NCI-H1105 (cell line): Measurements from ENCODE around the gene FARS2.

Experiments
- DNase-seq: peaks from one replicate; lab custom pipeline; 2025; lab: John Stamatoyannopoulos, UW

FARS2 gene

DNA sequence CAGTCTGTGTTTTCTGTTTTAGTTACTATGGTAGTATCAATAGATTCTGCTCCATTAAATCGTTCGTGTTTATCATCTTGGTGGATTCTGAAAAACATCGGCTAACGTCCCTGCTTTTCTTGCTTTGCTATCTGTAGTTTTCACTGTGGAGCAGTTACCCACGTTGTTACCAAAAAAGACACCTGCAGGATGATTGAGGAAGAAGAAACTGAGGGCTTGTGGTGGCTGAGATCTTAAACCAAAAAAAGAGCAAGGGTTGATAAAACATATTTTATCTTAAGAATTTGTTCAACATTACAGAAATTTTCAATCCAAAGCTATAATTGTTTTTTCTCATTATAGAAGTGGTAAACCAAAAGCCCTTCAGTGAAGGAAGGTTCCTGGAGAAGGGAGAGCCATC lies 166.3 kb downstream of the FARS2 start:
- no peak for DNase-seq

DNA sequence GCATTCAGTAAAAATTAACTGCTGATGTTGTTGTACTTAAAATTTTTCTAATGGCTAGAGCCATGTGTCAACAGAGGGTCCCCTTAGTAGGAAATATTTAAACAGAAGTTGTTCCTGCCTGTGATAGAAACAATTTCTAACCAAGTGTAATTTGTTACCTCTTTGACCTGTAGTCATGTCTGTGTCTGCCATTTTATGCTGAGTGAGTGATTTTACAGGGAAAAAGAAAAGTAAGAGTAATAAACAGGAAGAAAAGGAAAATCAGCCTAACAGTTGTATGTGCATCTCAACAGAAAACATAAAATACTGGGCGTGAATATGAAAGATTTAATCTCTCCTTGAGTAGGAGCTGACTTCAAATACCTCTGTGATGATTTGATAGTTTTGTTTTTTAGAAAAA lies 172.0 kb downstream of the FARS2 start:
- DNase-seq: no peak

DNA sequence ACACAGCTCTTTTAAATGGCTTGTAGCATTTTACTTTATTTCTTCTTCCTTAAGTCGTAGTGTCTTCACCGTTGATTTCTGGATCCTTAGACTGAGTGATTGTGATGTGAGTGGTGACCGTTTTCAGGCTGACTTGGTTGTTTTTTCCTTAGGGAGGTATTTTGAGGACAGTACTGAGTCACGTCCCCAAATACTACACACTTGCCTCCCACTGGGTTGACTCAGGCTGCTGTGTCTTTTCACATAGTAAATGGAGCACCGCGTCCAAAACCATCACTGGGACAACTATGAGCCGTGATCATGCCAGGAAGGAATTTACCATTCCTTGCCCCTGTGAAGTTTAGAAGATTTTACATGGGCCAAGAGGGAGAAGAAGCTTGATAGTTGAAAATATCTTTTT lies 174.1 kb downstream of the FARS2 start:
- no peak for DNase-seq

DNA sequence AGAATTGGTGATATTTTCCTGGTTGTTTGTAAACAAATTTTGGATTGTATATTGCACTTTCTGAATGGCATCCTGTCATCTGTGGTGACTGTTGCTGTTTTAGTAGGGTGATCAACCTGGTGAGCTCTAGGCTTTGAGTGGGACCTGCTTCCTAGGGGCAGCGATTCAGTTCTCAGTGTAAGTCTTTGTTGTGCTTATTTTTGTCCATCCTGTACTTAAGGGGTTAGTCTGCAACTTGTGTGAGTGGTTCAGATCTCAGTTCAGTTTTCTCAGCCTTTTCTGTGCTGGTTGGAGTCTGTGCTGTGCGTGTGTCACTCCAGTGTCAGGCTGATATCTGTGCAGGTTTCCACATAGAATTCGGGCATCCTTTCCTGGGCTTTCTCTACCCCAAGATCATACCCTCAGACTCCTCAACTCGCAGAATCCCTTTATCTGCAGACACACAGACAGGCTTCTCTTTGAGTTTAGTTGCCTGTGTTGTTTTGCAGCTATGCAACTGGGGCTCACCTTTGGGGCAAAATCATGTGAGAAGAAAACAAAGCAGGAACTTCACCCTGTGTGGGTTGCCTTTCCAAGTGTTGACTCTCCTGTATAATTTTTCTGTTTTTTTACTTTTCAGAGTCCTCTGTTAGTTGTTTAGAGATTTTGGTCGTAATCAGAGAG lies 177.7 kb downstream of the FARS2 start:
- DNase-seq: no peak

GRCh38 chr6:5439749-5440148 lies 178.4 kb downstream of the FARS2 start:
- DNase-seq: no peak

DNA sequence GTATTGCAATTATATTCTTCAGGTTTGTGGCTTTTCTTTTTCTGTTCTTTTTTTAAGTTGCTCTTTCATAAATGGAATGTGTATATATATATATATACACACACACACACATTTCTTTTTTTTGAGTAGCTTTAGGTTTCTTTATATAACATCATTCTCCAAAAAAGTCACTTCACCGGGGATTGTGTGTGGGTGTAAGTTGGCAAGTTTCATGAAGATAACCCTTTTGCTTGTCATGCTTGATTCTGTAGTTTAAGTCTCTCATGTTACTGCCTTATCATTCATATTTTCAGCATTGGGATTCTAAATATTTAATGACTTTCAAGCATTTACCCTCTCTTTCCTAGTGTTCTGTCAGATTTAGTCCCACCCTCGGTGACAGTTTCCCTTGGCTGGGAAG lies 181.0 kb downstream of the FARS2 start:
- DNase-seq: no peak

GRCh38 chr6:5442916-5443315 lies 181.6 kb downstream of the FARS2 start:
- no peak for DNase-seq

GRCh38 chr6:5443491-5443890 lies 182.2 kb downstream of the FARS2 start:
- DNase-seq: no peak

DNA sequence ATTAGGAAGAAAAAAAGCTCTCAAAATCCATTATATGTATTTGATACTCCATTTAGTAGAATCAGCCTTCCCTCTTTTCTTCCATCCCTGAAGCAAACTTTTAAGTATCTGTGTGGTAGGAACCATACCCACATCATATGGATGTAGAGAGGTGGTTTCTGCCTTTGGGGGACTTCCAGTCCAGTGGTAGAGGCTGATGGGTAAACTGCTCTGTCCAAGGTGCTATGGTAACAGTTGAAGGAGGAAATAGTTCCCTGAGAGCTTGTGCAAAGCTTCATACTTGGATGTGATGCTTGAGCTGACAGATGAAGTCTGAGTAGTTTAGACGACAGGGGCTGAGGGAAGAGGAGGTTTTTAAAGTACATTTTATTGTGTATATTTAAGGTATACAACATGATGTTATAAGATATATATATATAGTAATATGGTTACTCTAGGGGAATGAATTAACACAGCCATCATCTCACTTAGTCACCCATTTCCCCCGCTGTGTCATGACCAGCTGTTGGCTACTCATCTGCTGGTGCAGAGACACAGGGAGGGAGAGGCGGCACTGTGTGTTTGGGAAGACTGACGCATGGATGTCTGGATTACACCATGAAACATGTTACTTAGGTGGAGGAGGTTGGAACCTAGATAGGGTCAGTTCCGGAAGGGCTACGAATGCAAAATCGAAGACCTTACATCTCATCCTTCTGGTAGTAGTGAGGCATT lies 185.2 kb downstream of the FARS2 start:
- no peak for DNase-seq

DNA sequence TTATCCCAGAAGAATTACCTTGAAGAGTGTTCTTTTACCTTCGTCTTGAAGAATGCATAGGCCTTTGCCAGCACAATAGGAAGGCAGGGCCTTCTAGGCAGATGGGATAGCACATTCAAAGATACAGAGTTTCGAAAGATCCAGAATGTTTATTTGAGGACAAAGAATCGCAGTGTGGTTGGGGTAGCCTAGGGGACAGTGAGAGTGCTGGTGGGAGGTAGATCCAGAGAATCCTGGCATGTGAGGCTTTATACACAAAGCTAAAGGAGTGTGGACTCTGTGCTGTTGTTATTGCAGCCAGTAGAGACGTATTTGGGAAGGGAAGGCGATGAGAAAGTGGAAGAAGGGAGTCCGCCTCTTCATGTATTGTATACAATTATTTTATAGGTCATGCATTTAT lies 186.6 kb downstream of the FARS2 start:
- no peak for DNase-seq

- no peak for DNase-seq
Measured at GRCh38 chr6:5450073-5450472, 188.8 kb downstream of the FARS2 start.

GRCh38 chr6:5453546-5453945 lies 192.2 kb downstream of the FARS2 start:
- peak; percentile 5 for DNase-seq

DNA sequence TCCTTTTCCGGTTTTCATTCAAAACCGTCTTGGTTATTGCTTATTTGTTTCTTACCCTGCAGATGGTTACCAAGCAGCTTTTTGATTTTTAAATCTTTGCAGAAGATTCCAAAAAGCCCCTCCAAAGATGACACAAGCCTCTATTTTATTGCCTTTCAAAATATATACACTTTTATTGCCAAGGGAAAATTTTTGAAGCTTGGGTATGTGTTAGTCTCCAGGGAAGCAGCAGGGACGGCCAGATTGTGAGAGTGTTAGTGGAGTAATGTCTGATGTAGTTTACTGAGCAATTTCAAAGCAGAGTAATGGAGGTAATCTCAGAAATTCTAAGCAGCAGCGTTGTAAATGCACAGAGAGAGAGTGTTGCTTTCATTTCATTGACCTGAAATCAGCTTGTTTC lies 193.8 kb downstream of the FARS2 start:
- no peak for DNase-seq

GRCh38 chr6:5457041-5457440 lies 195.7 kb downstream of the FARS2 start:
- DNase-seq: no peak

DNA sequence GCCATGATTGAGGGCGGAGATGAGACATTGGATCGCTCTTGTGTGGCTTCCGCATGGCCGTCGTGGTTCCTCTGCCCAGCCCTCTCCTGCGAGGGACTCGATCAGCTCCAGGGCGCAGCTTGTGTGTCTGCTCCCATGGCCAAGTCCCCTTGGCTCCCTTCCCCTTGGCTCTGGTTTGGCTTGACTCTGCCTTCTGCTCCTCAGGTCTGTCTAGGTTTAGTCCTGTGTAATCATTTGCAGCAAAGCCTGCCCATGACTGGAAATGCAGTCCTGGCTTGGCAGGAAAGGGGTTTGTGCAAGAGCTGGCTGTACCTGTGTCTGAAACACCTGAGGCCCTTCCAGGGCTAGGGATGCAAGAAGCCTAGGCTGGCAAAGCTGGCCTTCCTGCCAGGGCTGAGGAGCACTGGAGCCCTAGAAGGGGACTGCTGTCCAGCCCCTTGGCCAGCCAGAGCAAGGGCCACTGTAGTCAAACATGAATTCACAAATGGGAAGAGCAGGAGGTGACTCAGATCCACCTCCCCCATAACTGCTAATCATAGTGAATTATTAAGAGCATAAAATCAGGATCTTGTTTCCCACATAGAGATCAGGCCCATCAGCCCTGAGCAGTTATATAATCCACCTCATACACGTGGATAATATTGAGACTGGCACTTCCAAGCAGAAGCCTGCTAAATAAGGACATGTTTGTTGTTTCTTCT lies 196.8 kb downstream of the FARS2 start:
- DNase-seq: peak; percentile 14

DNA sequence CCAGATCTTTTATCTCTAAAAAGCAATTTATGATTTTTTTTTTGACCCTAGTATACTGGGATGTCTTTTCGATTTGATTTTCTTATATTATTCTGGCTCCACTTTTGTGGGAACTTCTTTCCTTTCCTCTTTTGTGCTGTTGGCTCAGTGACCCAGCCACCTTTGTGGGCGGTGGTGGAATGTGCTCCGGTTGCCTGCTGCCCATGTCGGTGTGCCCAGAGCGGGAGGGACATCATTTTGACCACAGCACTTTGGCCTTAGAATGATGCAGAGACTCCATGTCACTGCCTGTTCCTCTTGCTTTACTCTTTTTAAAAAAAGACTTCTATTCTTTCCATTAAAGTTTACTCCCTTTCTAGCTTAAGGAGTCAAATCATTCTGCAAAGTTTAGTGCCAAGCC lies 198.0 kb downstream of the FARS2 start:
- DNase-seq: no peak

GRCh38 chr6:5461365-5461764 lies 200.1 kb downstream of the FARS2 start:
- DNase-seq: no peak

DNA sequence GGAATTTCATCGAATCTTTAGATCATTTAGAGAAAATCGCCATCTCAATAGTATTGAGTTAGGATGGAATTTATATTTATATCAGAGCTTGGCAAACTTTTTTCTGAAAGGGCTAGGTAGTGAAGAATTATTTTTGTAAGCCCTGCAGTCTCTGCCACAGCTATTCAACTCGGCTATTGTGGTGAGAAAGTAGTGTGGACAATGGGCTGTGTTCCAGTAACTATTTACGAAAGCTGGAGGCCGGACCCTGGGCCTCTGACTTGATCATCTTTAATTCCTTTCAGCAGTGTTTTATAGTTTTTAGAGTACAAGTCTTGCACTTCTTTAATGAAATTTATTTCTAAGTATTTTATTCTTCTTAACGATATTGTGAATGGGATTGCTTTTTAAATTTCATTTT lies 201.5 kb downstream of the FARS2 start:
- DNase-seq: no peak

- no peak for DNase-seq
Measured at GRCh38 chr6:5463690-5464089, 202.4 kb downstream of the FARS2 start.

- DNase-seq: no peak
Measured at GRCh38 chr6:5464099-5464885, 203.0 kb downstream of the FARS2 start.

GRCh38 chr6:5466281-5467136 lies 205.2 kb downstream of the FARS2 start:
- DNase-seq: no peak

DNA sequence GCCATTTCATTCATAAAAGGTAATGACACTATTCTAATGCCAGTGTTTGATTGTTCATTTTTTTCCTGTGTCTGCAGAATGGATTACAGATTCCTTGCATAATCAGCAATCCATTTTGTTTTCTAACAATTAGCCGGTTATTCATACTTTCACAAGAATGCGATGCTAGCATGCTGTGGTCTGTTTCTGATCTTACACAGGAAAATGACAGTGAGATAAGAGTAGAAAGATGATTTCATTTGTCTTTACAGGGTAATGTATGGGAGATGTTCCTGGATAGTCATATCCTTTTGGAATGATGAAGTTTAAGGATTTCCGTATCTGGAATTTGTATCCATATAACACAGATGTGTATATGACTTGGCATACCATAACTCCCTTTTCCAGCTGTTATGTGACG lies 207.3 kb downstream of the FARS2 start:
- no peak for DNase-seq
